HEK293 (cell line): ENCODE data around the gene CSF1.

Experiments used
- CTCF ChIA-PET: fragments of 350-600 bp; formaldehyde crosslinking; extraction: SDS; loops from one replicate; lab custom pipeline; 2021; ENCODE audit warnings: antibody characterized with exemption; lab: Yijun Ruan, JAX
- POLR2A ChIA-PET: fragments of 300-600 bp; formaldehyde crosslinking; extraction: SDS; loops from one replicate; lab custom pipeline; 2020; ENCODE audit warnings: antibody characterized with exemption, inconsistent platforms; lab: Yijun Ruan, JAX
- H3K27ac ChIP-seq: fragments of 200-500 bp; sonication (Bioruptor generic); 2 replicates; pipeline ENCODE4 v1.5.1; 2014; ENCODE audit warnings: low read depth, low read length, control low read depth, inconsistent platforms; ENCODE audit errors: extremely low read depth
- H3K36me3 ChIP-seq, 2 experiments: fragments of 200-500 bp in 1 of 2; sonication (Bioruptor generic) in 1 of 2; 1 replicate in 1 of 2; 2 replicates in 1 of 2; pipeline ENCODE4 v1.5.1; 2014 to 2017; ENCODE audit warnings: inconsistent platforms in 2 of 2, low read length in 2 of 2; ENCODE audit not compliant: control insufficient read depth in 2 of 2, insufficient read depth in 1 of 2
- H3K4me1 ChIP-seq: fragments of 200-500 bp; sonication (Bioruptor generic); 2 replicates; pipeline ENCODE4 v1.5.1; 2014; ENCODE audit warnings: mild to moderate bottlenecking, low read length, inconsistent platforms; ENCODE audit not compliant: control insufficient read depth, insufficient read depth
- H3K4me3 ChIP-seq: 2 replicates; pipeline ENCODE4 v1.5.1; 2011; ENCODE audit warnings: low read depth, mild to moderate bottlenecking, control low read depth, low read length, moderate library complexity
- H3K9me3 ChIP-seq: fragments of 200-500 bp; sonication (Bioruptor generic); 2 replicates; pipeline ENCODE4 v1.5.1; 2014; ENCODE audit warnings: low read depth, low read length, inconsistent platforms; ENCODE audit not compliant: control insufficient read depth, insufficient read depth
- KLF10 ChIP-seq: fragments of 450-650 bp; IDR thresholded peaks from 2 replicates; pipeline ENCODE4 v1.5.1; 2018; ENCODE audit warnings: missing biosample characterization, mild to moderate bottlenecking, missing genetic modification characterization
- PATZ1 ChIP-seq: fragments of 450-650 bp; formaldehyde crosslinking; IDR thresholded peaks from 2 replicates; pipeline ENCODE4 v1.5.1; 2016; ENCODE audit warnings: missing biosample characterization, missing genetic modification characterization
- SCRT2 ChIP-seq: fragments of 450-650 bp; formaldehyde crosslinking; IDR thresholded peaks from 2 replicates; pipeline ENCODE4 v1.5.1; 2016; ENCODE audit warnings: missing biosample characterization, missing genetic modification characterization
- SP3 ChIP-seq: fragments of 450-650 bp; formaldehyde crosslinking; IDR thresholded peaks from 2 replicates; pipeline ENCODE4 v1.5.1; 2016; ENCODE audit warnings: missing biosample characterization, missing genetic modification characterization
- ZEB2 ChIP-seq: fragments of 450-650 bp; formaldehyde crosslinking; IDR thresholded peaks from 2 replicates; pipeline ENCODE4 v1.5.1; 2016; ENCODE audit warnings: missing biosample characterization, missing genetic modification characterization
- ZNF133 ChIP-seq: fragments of 450-650 bp; formaldehyde crosslinking; IDR thresholded peaks from 2 replicates; pipeline ENCODE4 v1.5.1; 2016; ENCODE audit warnings: missing biosample characterization, missing genetic modification characterization
- ZNF18 ChIP-seq: fragments of 450-650 bp; formaldehyde crosslinking; IDR thresholded peaks from 2 replicates; pipeline ENCODE4 v1.5.1; 2016; ENCODE audit warnings: missing biosample characterization, missing genetic modification characterization
- ZNF2 ChIP-seq: fragments of 450-650 bp; formaldehyde crosslinking; IDR thresholded peaks from 2 replicates; pipeline ENCODE4 v1.5.1; 2016; ENCODE audit warnings: missing biosample characterization, missing genetic modification characterization
- ZNF221 ChIP-seq: fragments of 450-650 bp; formaldehyde crosslinking; IDR thresholded peaks from 2 replicates; pipeline ENCODE4 v1.5.1; 2017; ENCODE audit warnings: missing biosample characterization, missing genetic modification characterization, borderline replicate concordance
- ZNF302 ChIP-seq: fragments of 450-650 bp; formaldehyde crosslinking; IDR thresholded peaks from 2 replicates; pipeline ENCODE4 v1.5.1; 2016; ENCODE audit warnings: missing biosample characterization, missing genetic modification characterization, low read depth
- ZNF48 ChIP-seq: fragments of 450-650 bp; formaldehyde crosslinking; IDR thresholded peaks from 2 replicates; pipeline ENCODE4 v1.5.1; 2016; ENCODE audit warnings: missing biosample characterization, missing genetic modification characterization
- ZNF518A ChIP-seq: fragments of 450-650 bp; formaldehyde crosslinking; conservative IDR thresholded peaks from 2 replicates; pipeline ENCODE4 v1.5.1; 2016; ENCODE audit warnings: low read depth, missing biosample characterization, missing genetic modification characterization
- ZNF645 ChIP-seq: fragments of 450-650 bp; formaldehyde crosslinking; IDR thresholded peaks from 2 replicates; pipeline ENCODE4; 2016; ENCODE audit warnings: missing biosample characterization, missing genetic modification characterization
- ZSCAN4 ChIP-seq: fragments of 450-650 bp; formaldehyde crosslinking; IDR thresholded peaks from 2 replicates; pipeline ENCODE4 v1.5.1; 2017; ENCODE audit warnings: missing biosample characterization, missing genetic modification characterization

Gene CSF1

GRCh38 chr1:109925159-109925990 is 14.7 kb downstream of the CSF1 start:
- H3K9me3 ChIP-seq = no peaks in the 10 kb centered on the region
- H3K4me3 ChIP-seq = no peak overlapping the region
- ChIA-PET POLR2A (no interaction called here), CTCF (interaction anchor here (0.6 to 4.0 kb wide), 6 partner anchors 17 to 291 kb away, joined by 3 to 19 read pairs (median 6); partner anchors contain the start of gene AHCYL1)
- H3K4me1 ChIP-seq = no peaks in the 10 kb centered on the region
- H3K27ac ChIP-seq = no peak overlapping the region
- TF ChIP-seq ZNF48 (tag by site-specific recombination) = no peak
- TF ChIP-seq SCRT2 (tag by site-specific recombination) = peak; percentile 56; the same call in 1 of the 2 replicates
- H3K36me3 ChIP-seq = peaks cover 0 to 97% of the 10 kb centered on the region in 2 experiments; a peak in 2 of 3 replicates

GRCh38 chr1:109926662-109927300 is 16.1 kb downstream of the CSF1 start:
- no peak overlapping the region for H3K27ac ChIP-seq
- TF ChIP-seq PATZ1 (no peak), ZNF221 (tag by site-specific recombination) (no peak), KLF10 (tag by site-specific recombination) (no peak), ZSCAN4 (no peak), ZNF2 (no peak)
- TF ChIP-seq, all 188 proteins: peak for 0
- no peak overlapping the region for H3K4me3 ChIP-seq
- H3K9me3 ChIP-seq = no peaks in the 10 kb centered on the region
- POLR2A ChIA-PET = no interaction called here
- no peaks in the 10 kb centered on the region for H3K4me1 ChIP-seq
- peaks cover 0 to 83% of the 10 kb centered on the region in 2 experiments; a peak in 1 of 3 replicates for H3K36me3 ChIP-seq
- CTCF ChIA-PET = interaction anchor here (2.8 kb wide), 1 partner anchor 57 kb away, joined by 7 read pairs; the partner anchor contains the start of gene AHCYL1

GRCh38 chr1:109927356-109927755 is 16.7 kb downstream of the CSF1 start:
- Histone ChIP-seq H3K36me3 (peaks cover 0 to 78% of the 10 kb centered on the region in 2 experiments; a peak in 1 of 3 replicates), H3K4me1 (no peaks in the 10 kb centered on the region), H3K27ac (no peak overlapping the region), H3K4me3 (no peak overlapping the region), H3K9me3 (no peaks in the 10 kb centered on the region)
- POLR2A ChIA-PET = no interaction called here
- CTCF ChIA-PET = interaction anchor here (0.7 to 2.8 kb wide), 2 partner anchors 9 to 57 kb away, joined by 3 to 7 read pairs; partner anchors contain the start of gene AHCYL1
- TF ChIP-seq ZNF302 = no peak
- TF ChIP-seq ZNF133 (tag by site-specific recombination) = no peak
- no peak for TF ChIP-seq ZNF645 (tag by site-specific recombination)
- TF ChIP-seq ZNF221 (tag by site-specific recombination) = no peak
- TF ChIP-seq ZNF18 = no peak
- no peak for TF ChIP-seq ZEB2 (tag by site-specific recombination)
- TF ChIP-seq ZNF518A (tag by site-specific recombination) = no peak
- no peak for TF ChIP-seq SP3 (tag by site-specific recombination)
